ENCODE data around the gene CAPG.
"Not testable (repeated sequence)": the region's sequence is repeated elsewhere in the genome, so short reads cannot be mapped to it uniquely, and the experiment has no call there.

Gene CAPG

GRCh38 chr2:85369500-85369899, 40.7 kb downstream of the CAPG start:
- Histone ChIP-seq H3K9me3 (ENCODE audit: control insufficient read depth in 1 of 2, low read length in 2 of 2) (no peaks in the 10 kb centered on the region), H3K36me3 (ENCODE audit: control insufficient read depth in 1 of 2, insufficient read depth in 2 of 2, low read length in 2 of 2) (peaks cover 22 to 35% of the 10 kb centered on the region in 2 donors), H3K4me3 (ENCODE audit: low read depth in 1 of 2, low read length in 2 of 2) (no peak overlapping the region), H3K27ac (ENCODE audit: low read length) (no peak overlapping the region), H3K4me1 (ENCODE audit: control insufficient read depth in 1 of 2, insufficient read depth in 2 of 2, low read length in 2 of 2) (no peaks in the 10 kb centered on the region), H3K27me3 (ENCODE audit: low read depth, low read length) (no peaks in the 10 kb centered on the region)

- Histone ChIP-seq H3K4me3 (ENCODE audit: low read depth in 1 of 2, low read length in 2 of 2) (no peak overlapping the region), H3K36me3 (ENCODE audit: control insufficient read depth in 1 of 2, insufficient read depth in 2 of 2, low read length in 2 of 2) (peaks cover 22 to 35% of the 10 kb centered on the region in 2 donors), H3K27me3 (ENCODE audit: low read depth, low read length) (no peaks in the 10 kb centered on the region), H3K27ac (ENCODE audit: low read length) (no peak overlapping the region), H3K4me1 (ENCODE audit: control insufficient read depth in 1 of 2, insufficient read depth in 2 of 2, low read length in 2 of 2) (no peaks in the 10 kb centered on the region), H3K9me3 (ENCODE audit: control insufficient read depth in 1 of 2, low read length in 2 of 2) (no peaks in the 10 kb centered on the region)
These were observed 41.2 kb downstream of the CAPG start for GRCh38 chr2:85368921-85369320.

- Histone ChIP-seq H3K9me3 (ENCODE audit: control insufficient read depth in 1 of 2, low read length in 2 of 2) (no peaks in the 10 kb centered on the region), H3K27me3 (ENCODE audit: low read depth, low read length) (no peaks in the 10 kb centered on the region), H3K4me3 (ENCODE audit: low read depth in 1 of 2, low read length in 2 of 2) (no peak overlapping the region), H3K36me3 (ENCODE audit: control insufficient read depth in 1 of 2, insufficient read depth in 2 of 2, low read length in 2 of 2) (peaks cover 27 to 43% of the 10 kb centered on the region in 2 donors), H3K27ac (ENCODE audit: low read length) (no peak overlapping the region), H3K4me1 (ENCODE audit: control insufficient read depth in 1 of 2, insufficient read depth in 2 of 2, low read length in 2 of 2) (no peaks in the 10 kb centered on the region)
These were observed 43.0 kb downstream of the CAPG start for GRCh38 chr2:85367180-85367579.

GRCh38 chr2:85362653-85363387, 47.3 kb downstream of the CAPG start:
- H3K4me3 ChIP-seq (ENCODE audit: low read depth in 1 of 2, low read length in 2 of 2); H3K27ac ChIP-seq (ENCODE audit: low read length); H3K27me3 ChIP-seq (ENCODE audit: low read depth, low read length); H3K4me1 ChIP-seq (ENCODE audit: control insufficient read depth in 1 of 2, insufficient read depth in 2 of 2, low read length in 2 of 2); H3K9me3 ChIP-seq (ENCODE audit: control insufficient read depth in 1 of 2, low read length in 2 of 2): not testable (repeated sequence)
- peaks cover 24 to 46% of the 10 kb centered on the region in 2 donors for H3K36me3 ChIP-seq (ENCODE audit: control insufficient read depth in 1 of 2, insufficient read depth in 2 of 2, low read length in 2 of 2)

GRCh38 chr2:85357736-85358135, 52.4 kb downstream of the CAPG start:
- H3K9me3 ChIP-seq (ENCODE audit: control insufficient read depth in 1 of 2, low read length in 2 of 2) = no peaks in the 10 kb centered on the region
- H3K27ac ChIP-seq (ENCODE audit: low read length) = no peak overlapping the region
- H3K27me3 ChIP-seq (ENCODE audit: low read depth, low read length) = no peaks in the 10 kb centered on the region
- H3K4me1 ChIP-seq (ENCODE audit: control insufficient read depth in 1 of 2, insufficient read depth in 2 of 2, low read length in 2 of 2) = peaks cover 5 to 24% of the 10 kb centered on the region in 2 donors
- H3K4me3 ChIP-seq (ENCODE audit: low read depth in 1 of 2, low read length in 2 of 2) = no peak overlapping the region
- peaks cover 10 to 31% of the 10 kb centered on the region in 2 donors for H3K36me3 ChIP-seq (ENCODE audit: control insufficient read depth in 1 of 2, insufficient read depth in 2 of 2, low read length in 2 of 2)

GRCh38 chr2:85356186-85356585, 54.0 kb downstream of the CAPG start:
- H3K4me3 ChIP-seq (ENCODE audit: low read depth in 1 of 2, low read length in 2 of 2) = no peak overlapping the region
- no peaks in the 10 kb centered on the region for H3K27me3 ChIP-seq (ENCODE audit: low read depth, low read length)
- no peaks in the 10 kb centered on the region for H3K9me3 ChIP-seq (ENCODE audit: control insufficient read depth in 1 of 2, low read length in 2 of 2)
- no peak overlapping the region for H3K27ac ChIP-seq (ENCODE audit: low read length)
- H3K36me3 ChIP-seq (ENCODE audit: control insufficient read depth in 1 of 2, insufficient read depth in 2 of 2, low read length in 2 of 2) = peaks cover 6 to 21% of the 10 kb centered on the region in 2 donors
- peaks cover 5 to 27% of the 10 kb centered on the region in 2 donors for H3K4me1 ChIP-seq (ENCODE audit: control insufficient read depth in 1 of 2, insufficient read depth in 2 of 2, low read length in 2 of 2)

- peak overlapping the region; percentile 97 to 99 for H3K4me3 ChIP-seq (ENCODE audit: low read depth in 1 of 2, low read length in 2 of 2)
- peaks cover 10 to 27% of the 10 kb centered on the region in 2 donors for H3K36me3 ChIP-seq (ENCODE audit: control insufficient read depth in 1 of 2, insufficient read depth in 2 of 2, low read length in 2 of 2)
- H3K9me3 ChIP-seq (ENCODE audit: control insufficient read depth in 1 of 2, low read length in 2 of 2) = no peaks in the 10 kb centered on the region
- H3K27ac ChIP-seq (ENCODE audit: low read length) = peak overlapping the region; percentile 98
- peaks cover 5 to 27% of the 10 kb centered on the region in 2 donors for H3K4me1 ChIP-seq (ENCODE audit: control insufficient read depth in 1 of 2, insufficient read depth in 2 of 2, low read length in 2 of 2)
- no peaks in the 10 kb centered on the region for H3K27me3 ChIP-seq (ENCODE audit: low read depth, low read length)
These were observed 54.6 kb downstream of the CAPG start for GRCh38 chr2:85355521-85355920.

GRCh38 chr2:85355073-85355410, 55.1 kb downstream of the CAPG start:
- Histone ChIP-seq H3K4me1 (ENCODE audit: control insufficient read depth in 1 of 2, insufficient read depth in 2 of 2, low read length in 2 of 2) (peaks cover 5 to 27% of the 10 kb centered on the region in 2 donors), H3K27me3 (ENCODE audit: low read depth, low read length) (no peaks in the 10 kb centered on the region), H3K9me3 (ENCODE audit: control insufficient read depth in 1 of 2, low read length in 2 of 2) (no peaks in the 10 kb centered on the region), H3K27ac (ENCODE audit: low read length) (peak overlapping the region; percentile 98), H3K36me3 (ENCODE audit: control insufficient read depth in 1 of 2, insufficient read depth in 2 of 2, low read length in 2 of 2) (peaks cover 15 to 29% of the 10 kb centered on the region in 2 donors), H3K4me3 (ENCODE audit: low read depth in 1 of 2, low read length in 2 of 2) (peak overlapping the region; percentile 97 to 99)

GRCh38 chr2:85354286-85355072, 55.7 kb downstream of the CAPG start, which contains the start of the genes ELMOD3 and RETSAT:
TSS of gene ELMOD3 (plus strand) at chr2:85354769. CDS start at chr2:85357199, 2,430 bp downstream.
TSS of gene RETSAT (minus strand) at chr2:85354528. CDS start at chr2:85354507, 21 bp downstream.
- H3K4me1 ChIP-seq (ENCODE audit: control insufficient read depth in 1 of 2, insufficient read depth in 2 of 2, low read length in 2 of 2) = peaks cover 5 to 27% of the 10 kb centered on the region in 2 donors
- H3K36me3 ChIP-seq (ENCODE audit: control insufficient read depth in 1 of 2, insufficient read depth in 2 of 2, low read length in 2 of 2) = peaks cover 20 to 30% of the 10 kb centered on the region in 2 donors
- H3K4me3 ChIP-seq (ENCODE audit: low read depth in 1 of 2, low read length in 2 of 2) = peak within 1 kb of the TSS; percentile 97 to 99
- no peaks in the 10 kb centered on the region for H3K9me3 ChIP-seq (ENCODE audit: control insufficient read depth in 1 of 2, low read length in 2 of 2)
- H3K27ac ChIP-seq (ENCODE audit: low read length) = peak within 1 kb of the TSS; percentile 98
- no peaks in the 10 kb centered on the region for H3K27me3 ChIP-seq (ENCODE audit: low read depth, low read length)

GRCh38 chr2:85353876-85354285, 56.3 kb downstream of the CAPG start:
- Histone ChIP-seq H3K9me3 (ENCODE audit: control insufficient read depth in 1 of 2, low read length in 2 of 2) (no peaks in the 10 kb centered on the region), H3K4me3 (ENCODE audit: low read depth in 1 of 2, low read length in 2 of 2) (peak overlapping the region; percentile 97 to 99), H3K27me3 (ENCODE audit: low read depth, low read length) (no peaks in the 10 kb centered on the region), H3K27ac (ENCODE audit: low read length) (peak overlapping the region; percentile 98), H3K36me3 (ENCODE audit: control insufficient read depth in 1 of 2, insufficient read depth in 2 of 2, low read length in 2 of 2) (peaks cover 24 to 36% of the 10 kb centered on the region in 2 donors), H3K4me1 (ENCODE audit: control insufficient read depth in 1 of 2, insufficient read depth in 2 of 2, low read length in 2 of 2) (peaks cover 5 to 27% of the 10 kb centered on the region in 2 donors)

- Histone ChIP-seq H3K36me3 (ENCODE audit: control insufficient read depth in 1 of 2, insufficient read depth in 2 of 2, low read length in 2 of 2) (peaks cover 37 to 62% of the 10 kb centered on the region in 2 donors), H3K4me3 (ENCODE audit: low read depth in 1 of 2, low read length in 2 of 2) (no peak overlapping the region), H3K27ac (ENCODE audit: low read length) (no peak overlapping the region), H3K4me1 (ENCODE audit: control insufficient read depth in 1 of 2, insufficient read depth in 2 of 2, low read length in 2 of 2) (peaks cover 0 to 1% of the 10 kb centered on the region in 2 donors), H3K27me3 (ENCODE audit: low read depth, low read length) (no peaks in the 10 kb centered on the region), H3K9me3 (ENCODE audit: control insufficient read depth in 1 of 2, low read length in 2 of 2) (no peaks in the 10 kb centered on the region)
These were observed 62.6 kb downstream of the CAPG start for GRCh38 chr2:85347599-85347998.

All from muscle layer of duodenum (tissue), 2 donors.